Stomach (tissue), 9 donors: Measurements from ENCODE around the gene TTN. TPM values are rescaled to one million over a fixed set of nuclear protein-coding genes. Genes with fewer than 3 reads are reported as not detected.

Experiments used
- DNase-seq, 2 donors: peaks; one replicate each; pipeline versions ENCODE4 v3.0.0 to v3.0.0-alpha.2; 2013 to 2019
- H3K27ac ChIP-seq, 5 donors: fragments of 200-600 bp in 4 of 5; sonication (generic) in 4 of 5; one replicate each; pipeline ENCODE4 v1.5.1; 2013 to 2019; ENCODE audit warnings: mild to moderate bottlenecking in 1 of 5, moderate library complexity in 1 of 5
- H3K27me3 ChIP-seq, 3 donors: fragments of 200-600 bp; sonication (generic); one replicate each; pipeline ENCODE4 v1.5.1; 2017 to 2019; ENCODE audit warnings: mixed run types in 1 of 3
- H3K36me3 ChIP-seq, 4 donors: fragments of 200-600 bp; sonication (generic); 1 replicate in 3 of 4; 2 replicates in 1 of 4; pipeline ENCODE4 v1.5.1; 2016 to 2019
- H3K4me1 ChIP-seq, 4 donors: fragments of 200-600 bp; sonication (generic); one replicate each; pipeline ENCODE4 v1.5.1; 2016 to 2019
- H3K4me3 ChIP-seq, 4 donors: fragments of 200-600 bp; sonication (generic) in 3 of 4; one replicate each; pipeline ENCODE4 v1.5.1; 2016 to 2019; ENCODE audit warnings: mild to moderate bottlenecking in 1 of 4
- H3K9me3 ChIP-seq, 4 donors: fragments of 200-600 bp; sonication (generic); one replicate each; pipeline ENCODE4 v1.5.1; 2016 to 2019
- EP300 ChIP-seq: sonication (generic); formaldehyde crosslinking; IDR thresholded peaks from one replicate; pipeline ENCODE4 v1.6.1; 2017; ENCODE audit warnings: antibody characterized with exemption
- POLR2A ChIP-seq, 4 donors: fragments of 450-650 bp; IDR thresholded peaks; one replicate each; pipeline ENCODE4 v1.6.1; 2016; ENCODE audit warnings: antibody characterized with exemption in 4 of 4, control low read depth in 2 of 4, mild to moderate bottlenecking in 1 of 4, moderate library complexity in 1 of 4
- POLR2AphosphoS5 ChIP-seq, 3 donors: sonication (generic); formaldehyde crosslinking; IDR thresholded peaks; one replicate each; pipeline ENCODE4 v1.6.1; 2016; ENCODE audit warnings: antibody characterized with exemption in 3 of 3
- WGBS, 5 donors: extraction: QIAGEN DNeasy Blood & Tissue Kit in 3 of 5; methylation state at CpG; one replicate each; pipeline versions ENCODE4 v1.1.5 to v1.1.7; 2013 to 2018; 5-methylcytosine and 5-hydroxymethylcytosine counted together
- intact Hi-C: fragments of 100-400 bp; cut with DNase I; formaldehyde crosslinking; loops from one replicate; pipeline ENCODE4 v1.15.1; 2023; ENCODE audit warnings: low total_unique reads
- polyA plus RNA-seq, 3 donors: library from polyadenylated mRNA; stranded (reverse); fragments of 200-250 nt; gene quantifications; one replicate each; pipeline ENCODE4 v1.2.3, GENCODE V29; 2013
- total RNA-seq, 5 donors: library from RNA; depleted of rRNA; stranded (reverse); fragments of >200 nt; gene quantifications; one replicate each; pipeline versions ENCODE4 v1.1.0 to v1.2.3, GENCODE V29; 2014 to 2016
- TF ChIP-seq, protein P1 (sequence below), 7 experiments: fragments of 450-650 bp in 4 of 7; fragments of 200-600 bp in 3 of 7; sonication (generic) in 3 of 7; IDR thresholded peaks; one replicate each; pipeline ENCODE4 v1.5.1; 2016 to 2019; ENCODE audit warnings: antibody characterized with exemption in 7 of 7, control low read depth in 2 of 7, mild to moderate bottlenecking in 1 of 7
- donor health status: healthy with polysubstance abuse.
- donor health status: Bipolar disorder and iron deficiency.
- donor health status: healthy.

TTN gene
- total and polyA plus RNA-seq, 8 donors: 0.03 to 12.8 (median 2.2) TPM

GRCh38 chr2:178777577-178777976 is 29.6 kb downstream of the TTN start:
- DNase-seq: no peak
- Histone ChIP-seq H3K36me3 (peaks cover 0 to 3% (median 0%) of the 10 kb centered on the region in 4 donors), H3K9me3 (no peaks in the 10 kb centered on the region), H3K4me3 (no peak overlapping the region), H3K27ac (no peak overlapping the region), H3K4me1 (no peaks in the 10 kb centered on the region), H3K27me3 (no peaks in the 10 kb centered on the region)
- TF ChIP-seq, protein P1, sequence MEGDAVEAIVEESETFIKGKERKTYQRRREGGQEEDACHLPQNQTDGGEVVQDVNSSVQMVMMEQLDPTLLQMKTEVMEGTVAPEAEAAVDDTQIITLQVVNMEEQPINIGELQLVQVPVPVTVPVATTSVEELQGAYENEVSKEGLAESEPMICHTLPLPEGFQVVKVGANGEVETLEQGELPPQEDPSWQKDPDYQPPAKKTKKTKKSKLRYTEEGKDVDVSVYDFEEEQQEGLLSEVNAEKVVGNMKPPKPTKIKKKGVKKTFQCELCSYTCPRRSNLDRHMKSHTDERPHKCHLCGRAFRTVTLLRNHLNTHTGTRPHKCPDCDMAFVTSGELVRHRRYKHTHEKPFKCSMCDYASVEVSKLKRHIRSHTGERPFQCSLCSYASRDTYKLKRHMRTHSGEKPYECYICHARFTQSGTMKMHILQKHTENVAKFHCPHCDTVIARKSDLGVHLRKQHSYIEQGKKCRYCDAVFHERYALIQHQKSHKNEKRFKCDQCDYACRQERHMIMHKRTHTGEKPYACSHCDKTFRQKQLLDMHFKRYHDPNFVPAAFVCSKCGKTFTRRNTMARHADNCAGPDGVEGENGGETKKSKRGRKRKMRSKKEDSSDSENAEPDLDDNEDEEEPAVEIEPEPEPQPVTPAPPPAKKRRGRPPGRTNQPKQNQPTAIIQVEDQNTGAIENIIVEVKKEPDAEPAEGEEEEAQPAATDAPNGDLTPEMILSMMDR (IDR thresholded peaks at IDR 0.05): no peak
- intact Hi-C loops: no loop called here
- 64 to 86% (median 67%) methylated on average over 7 of the region's 7 CpGs for WGBS, 5 donors

GRCh38 chr2:178776751-178777150 is 30.5 kb downstream of the TTN start:
- Histone ChIP-seq H3K9me3 (no peaks in the 10 kb centered on the region), H3K4me1 (no peaks in the 10 kb centered on the region), H3K4me3 (no peak overlapping the region), H3K27ac (no peak overlapping the region), H3K27me3 (no peaks in the 10 kb centered on the region), H3K36me3 (peaks cover 0 to 3% (median 0%) of the 10 kb centered on the region in 4 donors)
- intact Hi-C loops: no loop called here
- no peak for DNase-seq
- TF ChIP-seq, protein P1 (IDR thresholded peaks at IDR 0.05): no peak
- WGBS, 5 donors: 93 to 96% (median 94%) methylated on average over 4 of the region's 4 CpGs

GRCh38 chr2:178775975-178776374 is 31.2 kb downstream of the TTN start:
- H3K27ac ChIP-seq: no peak overlapping the region
- no peaks in the 10 kb centered on the region for H3K9me3 ChIP-seq
- intact Hi-C loops: no loop called here
- H3K4me1 ChIP-seq: no peaks in the 10 kb centered on the region
- no peak overlapping the region for H3K4me3 ChIP-seq
- TF ChIP-seq, protein P1 (IDR thresholded peaks at IDR 0.05): no peak
- no peak for TF ChIP-seq POLR2A (IDR thresholded peaks at IDR 0.05)
- TF ChIP-seq POLR2AphosphoS5 (IDR thresholded peaks at IDR 0.05): no peak
- no peak for TF ChIP-seq EP300
- no peaks in the 10 kb centered on the region for H3K27me3 ChIP-seq
- no peak for DNase-seq
- H3K36me3 ChIP-seq: peaks cover 0 to 3% (median 0%) of the 10 kb centered on the region in 4 donors
- WGBS, 5 donors: 95 to 97% (median 97%) methylated on average over 7 of the region's 7 CpGs

DNA sequence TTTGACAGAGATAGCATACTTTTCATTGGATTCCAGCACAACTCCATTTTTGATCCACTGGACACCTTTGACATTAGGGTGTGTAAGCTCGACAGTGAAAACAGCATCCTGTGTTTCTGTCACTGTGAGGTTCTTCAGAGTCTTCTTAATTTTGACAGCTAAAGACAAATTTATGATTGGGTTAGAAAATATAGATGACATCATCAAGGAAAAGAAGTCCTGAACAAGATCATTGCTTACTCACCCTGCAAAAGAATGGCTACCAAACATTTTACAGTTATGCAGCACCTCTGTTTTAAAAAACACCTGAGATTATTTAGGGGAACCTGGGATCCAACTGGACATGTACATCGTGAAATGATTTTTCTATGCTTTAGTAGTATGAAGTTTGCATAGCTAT is 36.7 kb downstream of the TTN start:
- no peaks in the 10 kb centered on the region for H3K36me3 ChIP-seq
- H3K9me3 ChIP-seq: no peaks in the 10 kb centered on the region
- H3K27me3 ChIP-seq: no peaks in the 10 kb centered on the region
- TF ChIP-seq POLR2A (IDR thresholded peaks at IDR 0.05): no peak
- no peak for TF ChIP-seq EP300
- no peak for DNase-seq
- H3K4me3 ChIP-seq: no peak overlapping the region
- no peaks in the 10 kb centered on the region for H3K4me1 ChIP-seq
- H3K27ac ChIP-seq: no peak overlapping the region
- WGBS, 5 donors: 87 to 95% (median 93%) methylated on average over 2 of the region's 2 CpGs
- intact Hi-C loops: no loop called here

DNA sequence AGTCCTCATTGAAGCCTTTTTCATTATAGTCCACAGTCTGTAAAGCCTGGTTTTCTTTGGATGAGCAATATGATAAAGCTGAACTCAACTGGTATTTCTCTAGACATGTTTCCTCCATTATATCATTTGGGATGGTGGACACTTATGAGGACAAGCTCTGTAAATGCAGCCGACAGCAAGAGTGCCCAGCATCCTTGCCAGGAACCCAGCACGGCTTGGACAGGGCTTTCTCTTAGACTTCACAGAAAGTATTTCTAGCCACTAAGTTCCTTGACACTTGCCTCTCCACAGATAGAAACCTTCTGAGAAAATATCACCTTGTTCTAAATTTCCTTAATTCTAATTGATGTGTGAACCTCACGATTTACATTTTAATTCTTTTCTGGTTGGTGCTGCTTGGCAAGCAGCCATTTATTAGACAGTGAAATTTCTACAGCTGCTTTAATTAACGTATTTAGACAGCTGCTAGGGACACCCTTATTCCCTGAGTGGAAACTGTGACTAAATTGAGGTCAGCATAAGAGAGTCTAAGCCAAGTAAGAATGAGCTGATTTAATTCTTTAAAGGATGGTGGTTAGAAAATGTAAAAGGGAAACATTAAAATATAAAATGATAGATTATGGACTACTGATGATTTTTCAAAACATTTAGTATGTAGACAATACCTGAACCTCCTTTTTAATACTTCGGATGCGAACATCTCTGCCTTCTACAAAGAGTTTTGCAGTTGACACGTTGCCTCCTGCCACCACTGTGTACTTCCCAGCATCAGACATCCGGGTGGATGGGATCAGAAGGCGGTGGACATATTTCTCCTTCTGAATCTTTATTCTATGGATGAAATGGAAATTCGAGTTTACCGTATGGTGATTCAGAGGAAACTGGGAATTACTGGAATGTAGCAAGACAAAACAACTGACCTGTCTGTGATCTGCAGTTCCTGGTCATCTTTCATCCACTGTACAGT is 39.8 kb downstream of the TTN start:
- TF ChIP-seq, protein P1 (IDR thresholded peaks at IDR 0.05): no peak
- TF ChIP-seq POLR2AphosphoS5 (IDR thresholded peaks at IDR 0.05): no peak
- no peak for TF ChIP-seq POLR2A (IDR thresholded peaks at IDR 0.05)
- no peak for TF ChIP-seq EP300
- intact Hi-C loops: no loop called here
- H3K4me1 ChIP-seq: no peaks in the 10 kb centered on the region
- no peaks in the 10 kb centered on the region for H3K9me3 ChIP-seq
- H3K27ac ChIP-seq: no peak overlapping the region
- no peak overlapping the region for H3K4me3 ChIP-seq
- H3K36me3 ChIP-seq: no peaks in the 10 kb centered on the region
- no peaks in the 10 kb centered on the region for H3K27me3 ChIP-seq
- WGBS, 5 donors: 77 to 85% (median 79%) methylated on average over 11 of the region's 11 CpGs
- DNase-seq: peak in 1 of 2 donors; percentile 16
